Activated CD8-positive, alpha-beta T cell treated with anti-CD3 and anti-CD28 coated beads for 36 hours (primary cell): Measurements from ENCODE around the gene PFN3. TPM values are rescaled to one million over a fixed set of nuclear protein-coding genes. Genes with fewer than 3 reads are reported as not detected.
A peak's percentile ranks its signal among the peaks of the same experiment; 100 is the strongest.

ENCODE experiments used
- ATAC-seq: fragments of 200-7000 bp; cut with Tn5 transposase; one replicate; pipeline ENCODE4 v1.10.0; 2021; ENCODE audit warnings: mild to moderate bottlenecking, moderate library complexity
- CTCF ChIA-PET: fragments of 350-600 bp; sonication (Branson Sonifier 250); formaldehyde crosslinking; loops from one replicate; lab custom pipeline; 2021; ENCODE audit warnings: antibody characterized with exemption; lab: Charles Lee
- POLR2A ChIA-PET: fragments of 350-600 bp; sonication (Branson Sonifier 250); formaldehyde crosslinking; loops from one replicate; lab custom pipeline; 2021; ENCODE audit warnings: antibody characterized with exemption; lab: Charles Lee
- DNase-seq: peaks from one replicate; pipeline ENCODE4 v3.0.0-alpha.2; 2020
- H3K27ac Mint-ChIP-seq: one replicate; pipeline ENCODE4 v1.8.0; 2021; ENCODE audit warnings: mild to moderate bottlenecking, mixed read lengths
- H3K27me3 Mint-ChIP-seq: one replicate; pipeline ENCODE4 v1.8.0; 2021; ENCODE audit warnings: mixed read lengths
- H3K36me3 Mint-ChIP-seq: one replicate; pipeline ENCODE4 v1.8.0; 2021; ENCODE audit warnings: low read depth, mixed read lengths
- H3K4me1 Mint-ChIP-seq: one replicate; pipeline ENCODE4 v1.8.0; 2021; ENCODE audit warnings: low read depth, mixed read lengths
- H3K4me3 Mint-ChIP-seq: one replicate; pipeline ENCODE4 v1.8.0; 2021; ENCODE audit warnings: mild to moderate bottlenecking, moderate library complexity, mixed read lengths
- H3K9me3 Mint-ChIP-seq: one replicate; pipeline ENCODE4 v1.8.0; 2021; ENCODE audit warnings: mixed read lengths
- intact Hi-C: fragments of 100-400 bp; cut with micrococcal nuclease; formaldehyde crosslinking; loops from one replicate; pipeline ENCODE4 v1.10.0; 2022
- total RNA-seq, 2 experiments: library from RNA; stranded (reverse); gene quantifications; one replicate each; pipeline ENCODE4 v1.2.3, GENCODE V29; 2021
- TF ChIP-seq, protein P1 (sequence below): fragments of 200-600 bp; IDR thresholded peaks from one replicate; pipeline ENCODE4 v1.8.0; 2022; ENCODE audit warnings: antibody characterized with exemption, mild to moderate bottlenecking

PFN3 gene
- total RNA-seq, 2 experiments from 2014 or later = not detected

DNA sequence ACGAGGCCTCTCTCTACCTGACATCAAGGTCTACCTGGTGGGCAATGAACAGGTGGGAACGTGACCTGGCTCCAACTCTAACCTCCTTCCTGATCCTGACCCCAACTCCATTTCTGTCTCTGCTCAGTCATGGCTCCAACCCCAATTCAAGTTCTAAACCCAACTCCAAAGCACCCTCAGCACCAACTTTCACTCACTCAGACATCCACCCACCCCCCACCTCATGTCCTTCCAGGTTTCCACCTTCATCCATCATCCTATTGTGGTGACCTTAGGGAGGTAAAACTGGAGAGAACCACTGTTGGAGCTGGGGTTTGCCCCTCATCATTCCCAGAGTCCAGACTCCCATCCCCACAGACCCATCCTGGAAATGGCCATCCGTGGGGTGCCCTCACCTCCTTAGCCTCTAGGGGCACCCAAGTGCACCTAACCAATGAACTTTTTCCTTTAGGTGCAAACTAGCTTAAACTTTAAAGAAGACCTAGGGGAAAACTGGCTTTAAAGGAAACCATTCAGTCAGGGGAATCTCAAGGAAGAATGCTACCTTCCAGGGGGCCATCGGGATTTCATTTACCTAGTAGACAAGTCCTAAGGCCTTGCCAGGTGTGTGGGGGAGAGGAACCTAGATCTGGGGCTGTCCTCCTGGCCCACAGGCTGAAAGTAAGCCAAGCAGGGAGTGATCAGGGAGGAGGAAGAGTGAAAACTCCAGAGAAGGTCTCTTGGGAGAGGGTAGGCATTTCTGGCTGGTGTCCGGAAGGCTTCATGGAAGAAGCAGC is 31.4 kb downstream of the PFN3 start:
- Mint-ChIP-seq H3K4me1 (peaks cover 66% of the 10 kb centered on the region), H3K4me3 (no peak overlapping the region), H3K9me3 (no peaks in the 10 kb centered on the region), H3K27ac (peak overlapping the region; percentile 32), H3K36me3 (peaks cover 42% of the 10 kb centered on the region), H3K27me3 (no peaks in the 10 kb centered on the region)
- intact Hi-C loops = no loop called here
- ATAC-seq (no peak), DNase-seq (peak; percentile 45)
- ChIA-PET CTCF (interaction anchor here (0.7 to 8.4 kb wide), 27 partner anchors 9 to 257 kb away, joined by 3 to 86 read pairs (median 4); partner anchors contain the start of genes LMAN2, PDLIM7, PFN3 and RGS14), POLR2A (interaction anchor here (1.1 to 2.0 kb wide), 4 partner anchors 9 to 21 kb away, joined by 3 to 9 read pairs (median 4); partner anchors contain the start of gene LMAN2)
- TF ChIP-seq, protein P1, sequence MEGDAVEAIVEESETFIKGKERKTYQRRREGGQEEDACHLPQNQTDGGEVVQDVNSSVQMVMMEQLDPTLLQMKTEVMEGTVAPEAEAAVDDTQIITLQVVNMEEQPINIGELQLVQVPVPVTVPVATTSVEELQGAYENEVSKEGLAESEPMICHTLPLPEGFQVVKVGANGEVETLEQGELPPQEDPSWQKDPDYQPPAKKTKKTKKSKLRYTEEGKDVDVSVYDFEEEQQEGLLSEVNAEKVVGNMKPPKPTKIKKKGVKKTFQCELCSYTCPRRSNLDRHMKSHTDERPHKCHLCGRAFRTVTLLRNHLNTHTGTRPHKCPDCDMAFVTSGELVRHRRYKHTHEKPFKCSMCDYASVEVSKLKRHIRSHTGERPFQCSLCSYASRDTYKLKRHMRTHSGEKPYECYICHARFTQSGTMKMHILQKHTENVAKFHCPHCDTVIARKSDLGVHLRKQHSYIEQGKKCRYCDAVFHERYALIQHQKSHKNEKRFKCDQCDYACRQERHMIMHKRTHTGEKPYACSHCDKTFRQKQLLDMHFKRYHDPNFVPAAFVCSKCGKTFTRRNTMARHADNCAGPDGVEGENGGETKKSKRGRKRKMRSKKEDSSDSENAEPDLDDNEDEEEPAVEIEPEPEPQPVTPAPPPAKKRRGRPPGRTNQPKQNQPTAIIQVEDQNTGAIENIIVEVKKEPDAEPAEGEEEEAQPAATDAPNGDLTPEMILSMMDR = peak; percentile 89

DNA sequence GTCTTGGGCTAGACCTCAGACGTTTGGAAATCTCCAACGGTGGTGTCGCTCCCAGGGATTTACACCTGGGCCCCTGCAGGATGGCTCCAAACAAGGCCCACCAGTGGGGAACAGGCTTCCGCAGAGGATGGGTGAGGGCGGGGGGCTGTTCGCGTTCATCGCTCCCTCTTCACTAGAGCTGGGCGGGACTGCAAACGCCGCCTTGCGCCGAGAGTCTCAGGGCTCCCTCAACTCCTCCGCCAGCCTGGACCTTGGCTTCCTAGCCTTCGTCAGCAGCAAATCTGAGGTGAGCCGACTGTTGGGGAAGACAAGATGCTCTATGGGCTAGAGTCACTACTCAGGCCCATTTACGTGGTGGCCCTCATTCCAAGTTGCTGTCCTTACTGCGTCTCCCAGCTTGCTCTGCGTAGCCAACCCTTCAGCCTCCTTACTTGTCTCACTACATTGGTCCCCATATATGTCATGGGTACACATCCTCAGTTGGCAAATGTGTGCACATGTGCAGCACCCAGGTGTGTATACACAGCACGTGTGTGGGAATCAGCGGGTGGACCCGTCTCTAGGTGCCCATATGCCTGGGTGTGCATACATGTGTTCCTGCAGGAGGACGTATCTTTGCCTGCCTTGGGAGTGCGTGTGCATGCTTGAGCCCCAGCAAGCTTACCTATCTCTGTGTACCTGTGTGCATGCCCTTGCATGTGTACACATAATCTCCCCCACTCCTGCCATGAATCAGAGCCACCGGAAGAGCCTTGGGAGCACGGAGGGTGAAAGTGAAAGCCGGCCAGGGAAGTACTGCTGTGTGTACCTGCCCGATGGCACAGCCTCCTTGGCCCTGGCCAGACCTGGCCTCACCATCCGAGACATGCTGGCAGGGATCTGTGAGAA is 32.2 kb downstream of the PFN3 start:
- H3K4me3 Mint-ChIP-seq = no peak overlapping the region
- intact Hi-C loops = no loop called here
- TF ChIP-seq, protein P1 = no peak
- POLR2A ChIA-PET = interaction anchor here (1.1 to 2.0 kb wide), 2 partner anchors 16 to 22 kb away, joined by 3 to 9 read pairs; partner anchors contain the start of gene LMAN2
- peaks cover 38% of the 10 kb centered on the region for H3K36me3 Mint-ChIP-seq
- CTCF ChIA-PET = interaction anchor here (1.0 to 8.4 kb wide), 20 partner anchors 9 to 256 kb away, joined by 3 to 86 read pairs (median 6); partner anchors contain the start of genes LMAN2, PDLIM7, PFN3 and RGS14
- no peaks in the 10 kb centered on the region for H3K27me3 Mint-ChIP-seq
- peaks cover 69% of the 10 kb centered on the region for H3K4me1 Mint-ChIP-seq
- H3K27ac Mint-ChIP-seq = no peak overlapping the region
- DNase-seq (no peak), ATAC-seq (no peak)
- H3K9me3 Mint-ChIP-seq = no peaks in the 10 kb centered on the region

DNA sequence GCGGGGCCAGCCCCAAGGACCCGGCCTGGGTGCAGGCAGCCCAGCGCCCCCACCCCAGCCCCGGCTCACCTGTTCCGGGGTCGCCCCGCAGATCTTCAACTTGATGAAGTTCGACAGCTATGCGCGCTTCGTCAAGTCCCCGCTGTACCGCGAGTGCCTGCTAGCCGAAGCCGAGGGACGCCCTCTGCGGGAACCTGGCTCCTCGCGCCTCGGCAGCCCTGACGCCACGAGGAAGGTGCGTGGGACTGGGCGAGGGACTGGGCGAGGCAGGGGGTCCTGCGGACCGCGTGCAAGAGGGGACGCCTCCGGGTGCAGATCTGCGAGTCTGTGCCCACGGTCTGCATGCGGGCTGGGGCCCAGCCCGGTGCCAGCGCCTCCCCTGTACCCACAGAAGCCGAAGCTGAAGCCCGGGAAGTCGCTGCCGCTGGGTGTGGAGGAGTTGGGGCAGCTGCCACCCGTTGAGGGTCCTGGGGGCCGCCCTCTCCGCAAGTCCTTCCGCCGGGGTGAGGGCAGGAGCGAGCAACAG is 33.1 kb downstream of the PFN3 start:
- intact Hi-C loops = no loop called here
- ATAC-seq = no peak
- H3K4me3 Mint-ChIP-seq = no peak overlapping the region
- peaks cover 36% of the 10 kb centered on the region for H3K36me3 Mint-ChIP-seq
- DNase-seq = no peak
- no peaks in the 10 kb centered on the region for H3K27me3 Mint-ChIP-seq
- POLR2A ChIA-PET = interaction anchor here (1.0 to 1.7 kb wide), 4 partner anchors 10 to 22 kb away, joined by 3 to 5 read pairs (median 4); no protein-coding TSS in a partner anchor
- peaks cover 68% of the 10 kb centered on the region for H3K4me1 Mint-ChIP-seq
- CTCF ChIA-PET = interaction anchor here (1.2 to 8.4 kb wide), 5 partner anchors 8 to 58 kb away, joined by 3 to 86 read pairs (median 6); partner anchors contain the start of gene RGS14
- no peaks in the 10 kb centered on the region for H3K9me3 Mint-ChIP-seq
- no peak overlapping the region for H3K27ac Mint-ChIP-seq
- TF ChIP-seq, protein P1 = no peak

DNA sequence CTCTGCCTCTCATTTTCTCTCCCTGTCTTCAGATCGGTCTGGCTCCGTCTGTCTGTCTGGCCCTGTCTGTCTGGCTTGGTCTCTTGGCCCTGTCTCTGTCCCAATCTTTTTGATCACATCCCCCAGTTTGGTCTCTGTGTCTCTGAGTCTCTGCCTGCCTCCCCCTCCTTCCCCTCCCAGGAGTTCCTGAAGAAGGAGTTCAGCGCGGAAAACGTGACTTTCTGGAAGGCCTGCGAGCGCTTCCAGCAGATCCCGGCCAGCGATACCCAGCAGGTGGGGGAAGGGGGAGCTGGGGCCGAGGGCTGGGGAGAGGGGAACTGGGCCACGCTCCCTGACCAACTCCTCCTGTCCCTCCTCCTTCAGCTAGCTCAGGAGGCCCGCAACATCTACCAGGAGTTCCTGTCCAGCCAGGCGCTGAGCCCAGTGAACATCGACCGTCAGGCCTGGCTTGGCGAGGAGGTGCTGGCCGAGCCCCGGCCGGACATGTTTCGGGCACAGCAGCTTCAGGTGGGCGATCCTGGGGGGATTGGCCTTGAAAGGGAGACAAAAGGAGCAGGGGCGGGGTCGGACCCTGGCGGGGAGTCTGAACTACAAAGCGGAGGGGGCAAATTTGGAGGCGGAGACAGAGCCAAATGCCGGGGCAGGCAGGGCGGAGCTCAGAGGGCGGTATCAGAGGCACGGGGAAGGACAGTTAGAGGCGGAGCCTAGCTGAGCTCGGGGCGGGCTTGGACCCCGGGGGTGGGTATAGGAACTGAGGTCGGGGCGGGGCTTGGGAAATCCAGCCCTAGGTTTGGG is 33.7 kb downstream of the PFN3 start:
- Mint-ChIP-seq H3K27me3 (no peaks in the 10 kb centered on the region), H3K4me1 (peaks cover 68% of the 10 kb centered on the region), H3K9me3 (no peaks in the 10 kb centered on the region), H3K27ac (peak overlapping the region; percentile 48), H3K36me3 (peaks cover 35% of the 10 kb centered on the region), H3K4me3 (no peak overlapping the region)
- POLR2A ChIA-PET = interaction anchor here (0.7 to 1.7 kb wide), 5 partner anchors 11 to 79 kb away, joined by 3 to 5 read pairs (median 4); no protein-coding TSS in a partner anchor
- TF ChIP-seq, protein P1 = no peak
- DNase-seq (no peak), ATAC-seq (no peak)
- CTCF ChIA-PET = interaction anchor here (0.6 to 2.3 kb wide), 6 partner anchors 12 to 57 kb away, joined by 3 to 6 read pairs (median 3); no protein-coding TSS in a partner anchor
- intact Hi-C loops = no loop called here
